Measurements from ENCODE around the gene MRTFA. TPM values are rescaled to one million over a fixed set of nuclear protein-coding genes. Genes with fewer than 3 reads are reported as not detected.

MRTFA gene
- total RNA-seq, 4 donors from 2014 or later = 81.6 to 109 (median 94.5) TPM

- no peak overlapping the region for H3K4me3 ChIP-seq
- peaks cover 48% of the 10 kb centered on the region for H3K36me3 ChIP-seq
Measured at GRCh38 chr22:40368016-40368415, 268.5 kb downstream of the MRTFA start.

GRCh38 chr22:40367342-40367741, 269.2 kb downstream of the MRTFA start:
- peaks cover 55% of the 10 kb centered on the region for H3K36me3 ChIP-seq
- no peaks in the 10 kb centered on the region for H3K9me3 ChIP-seq
- no peaks in the 10 kb centered on the region for H3K27me3 ChIP-seq
- DNase-seq (ENCODE audit: low spot score in 2 of 2) = no peak
- TF ChIP-seq POLR2AphosphoS5 (IDR thresholded peaks at IDR 0.05) = no peak
- TF ChIP-seq EP300 (IDR thresholded peaks at IDR 0.05) = no peak
- TF ChIP-seq CTCF (IDR thresholded peaks at IDR 0.05) = no peak
- no peak for TF ChIP-seq POLR2A (IDR thresholded peaks at IDR 0.05)
- H3K4me3 ChIP-seq = no peak overlapping the region
- no peak overlapping the region for H3K27ac ChIP-seq
- 53% methylated on average over 6 of the region's 6 CpGs for WGBS
- H3K4me1 ChIP-seq = peaks cover 14% of the 10 kb centered on the region

More at GRCh38 chr22:40368016-40368415, 268.5 kb downstream of the MRTFA start:
- DNase-seq (ENCODE audit: low spot score in 2 of 2) = no peak
- no peak for TF ChIP-seq EP300 (IDR thresholded peaks at IDR 0.05)
- no peak for TF ChIP-seq POLR2A (IDR thresholded peaks at IDR 0.05)
- TF ChIP-seq POLR2AphosphoS5 (IDR thresholded peaks at IDR 0.05) = no peak
- no peak for TF ChIP-seq CTCF (IDR thresholded peaks at IDR 0.05)
- H3K4me1 ChIP-seq = peaks cover 21% of the 10 kb centered on the region
- H3K27me3 ChIP-seq = no peaks in the 10 kb centered on the region
- no peaks in the 10 kb centered on the region for H3K9me3 ChIP-seq
- H3K27ac ChIP-seq = no peak overlapping the region
- 75% methylated on average over 6 of the region's 6 CpGs for WGBS

- Histone ChIP-seq H3K36me3 (peaks cover 67% of the 10 kb centered on the region), H3K27ac (no peak overlapping the region), H3K4me1 (peaks cover 3% of the 10 kb centered on the region), H3K9me3 (no peaks in the 10 kb centered on the region), H3K4me3 (no peak overlapping the region), H3K27me3 (no peaks in the 10 kb centered on the region)
- WGBS = 97% methylated on average over 2 of the region's 2 CpGs
- no peak for TF ChIP-seq CTCF (IDR thresholded peaks at IDR 0.05)
- no peak for TF ChIP-seq POLR2AphosphoS5 (IDR thresholded peaks at IDR 0.05)
- TF ChIP-seq EP300 (IDR thresholded peaks at IDR 0.05) = no peak
- no peak for TF ChIP-seq POLR2A (IDR thresholded peaks at IDR 0.05)
- no peak for DNase-seq (ENCODE audit: low spot score in 2 of 2)
Measured at GRCh38 chr22:40366068-40366467, 270.5 kb downstream of the MRTFA start.

GRCh38 chr22:40364431-40364830, 272.1 kb downstream of the MRTFA start:
- H3K9me3 ChIP-seq = no peaks in the 10 kb centered on the region
- H3K27ac ChIP-seq = no peak overlapping the region
- TF ChIP-seq POLR2AphosphoS5 (IDR thresholded peaks at IDR 0.05) = no peak
- TF ChIP-seq CTCF (IDR thresholded peaks at IDR 0.05) = no peak
- no peak for TF ChIP-seq EP300 (IDR thresholded peaks at IDR 0.05)
- TF ChIP-seq POLR2A (IDR thresholded peaks at IDR 0.05) = no peak
- no peaks in the 10 kb centered on the region for H3K27me3 ChIP-seq
- 95% methylated on average over 1 of the region's 1 CpG for WGBS
- no peak overlapping the region for H3K4me3 ChIP-seq
- no peaks in the 10 kb centered on the region for H3K4me1 ChIP-seq
- H3K36me3 ChIP-seq = peaks cover 84% of the 10 kb centered on the region
- no peak for DNase-seq (ENCODE audit: low spot score in 2 of 2)

GRCh38 chr22:40363059-40363458, 273.5 kb downstream of the MRTFA start:
- WGBS = 88% methylated on average over 3 of the region's 3 CpGs
- H3K36me3 ChIP-seq = peaks cover 97% of the 10 kb centered on the region

More at GRCh38 chr22:40363059-40363458, 273.5 kb downstream of the MRTFA start:
- Histone ChIP-seq H3K27ac (no peak overlapping the region), H3K27me3 (no peaks in the 10 kb centered on the region), H3K4me1 (no peaks in the 10 kb centered on the region), H3K9me3 (no peaks in the 10 kb centered on the region), H3K4me3 (no peak overlapping the region)
- TF ChIP-seq POLR2A (IDR thresholded peaks at IDR 0.05) (no peak), EP300 (IDR thresholded peaks at IDR 0.05) (no peak), CTCF (IDR thresholded peaks at IDR 0.05) (no peak), POLR2AphosphoS5 (IDR thresholded peaks at IDR 0.05) (no peak)
- DNase-seq (ENCODE audit: low spot score in 2 of 2) = no peak
